ENCODE results near the gene DUSP16.

The DUSP16 gene

GRCh38 chr12:12441429-12441807 lies 121.2 kb downstream of the DUSP16 start:
- DNase-seq (ENCODE audit: low spot score): no peak

- no peak for DNase-seq (ENCODE audit: low spot score)
These were observed 121.8 kb downstream of the DUSP16 start for GRCh38 chr12:12440784-12441428.

GRCh38 chr12:12439636-12440035 lies 123.0 kb downstream of the DUSP16 start:
- DNase-seq (ENCODE audit: low spot score): peak; percentile 52

GRCh38 chr12:12436831-12437345 lies 125.8 kb downstream of the DUSP16 start:
- no peak for DNase-seq (ENCODE audit: low spot score)

- no peak for DNase-seq (ENCODE audit: low spot score)
These were observed 129.4 kb downstream of the DUSP16 start for GRCh38 chr12:12433203-12433731.

GRCh38 chr12:12432364-12432763 lies 130.3 kb downstream of the DUSP16 start:
- no peak for DNase-seq (ENCODE audit: low spot score)

- DNase-seq (ENCODE audit: low spot score): no peak
These were observed 133.6 kb downstream of the DUSP16 start for GRCh38 chr12:12428961-12429657.

- no peak for DNase-seq (ENCODE audit: low spot score)
These were observed 134.6 kb downstream of the DUSP16 start for GRCh38 chr12:12428047-12428446.

- no peak for DNase-seq (ENCODE audit: low spot score)
These were observed 135.1 kb downstream of the DUSP16 start for GRCh38 chr12:12427568-12427967.

GRCh38 chr12:12425616-12426015 lies 137.0 kb downstream of the DUSP16 start:
- no peak for DNase-seq (ENCODE audit: low spot score)

GRCh38 chr12:12425001-12425400 lies 137.7 kb downstream of the DUSP16 start:
- DNase-seq (ENCODE audit: low spot score): no peak

Data from HuH-7 (cell line).